Erythroblast (primary cell): ENCODE results near the gene GRXCR1.

Source experiments
- GATA1 ChIP-seq: IDR thresholded peaks from 2 replicates; pipeline ENCODE4 v1.6.1; 2011; ENCODE audit warnings: low read depth, mild to moderate bottlenecking, control low read depth, low read length, moderate library complexity
- POLR2A ChIP-seq: IDR thresholded peaks from 2 replicates; pipeline ENCODE4 v1.6.1; 2011; ENCODE audit warnings: mild to moderate bottlenecking, low read length

DNA sequence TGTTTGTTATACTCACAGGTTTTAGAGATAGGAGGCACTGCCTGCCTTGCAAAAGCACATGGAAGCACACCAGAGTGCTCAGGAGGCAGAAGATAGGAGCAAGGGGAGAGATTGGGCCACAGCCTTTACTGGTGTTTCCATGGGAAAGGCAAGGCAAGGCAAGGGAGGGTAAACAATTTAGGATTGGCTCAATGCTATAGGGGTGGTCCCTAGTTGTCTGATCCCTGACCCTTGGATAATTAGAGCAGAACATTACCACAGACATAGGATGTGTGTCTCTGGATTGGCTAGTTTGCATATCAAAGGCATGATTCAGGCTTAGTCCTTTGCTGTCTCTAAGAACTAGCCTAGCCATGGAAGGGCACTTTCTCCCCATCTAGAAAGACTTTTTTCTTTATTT, 36.1 kb downstream of the GRXCR1 start:
- no peak for TF ChIP-seq POLR2A
- no peak for TF ChIP-seq GATA1
